IPS DF 6.9 (cell line): ENCODE data around the gene STRA8.

Source experiments
- DNase-seq: peaks from one replicate; pipeline ENCODE4 v3.0.0-alpha.2; 2013; ENCODE audit warnings: low read depth, low spot score
- H3K27ac ChIP-seq: one replicate; pipeline ENCODE4 v1.5.1; 2013; ENCODE audit warnings: low read length, control low read depth
- H3K27me3 ChIP-seq: 2 replicates; pipeline ENCODE4 v1.6.1; 2013; ENCODE audit warnings: mild to moderate bottlenecking, low read length; ENCODE audit not compliant: control insufficient read depth, insufficient read depth
- H3K36me3 ChIP-seq: 2 replicates; pipeline ENCODE4 v1.6.1; 2013; ENCODE audit warnings: low read length; ENCODE audit not compliant: control insufficient read depth, insufficient read depth
- H3K4me1 ChIP-seq: 2 replicates; pipeline ENCODE4 v1.6.1; 2013; ENCODE audit warnings: low read length; ENCODE audit not compliant: control insufficient read depth, insufficient read depth
- H3K4me3 ChIP-seq: 2 replicates; pipeline ENCODE4 v1.5.1; 2013; ENCODE audit warnings: mild to moderate bottlenecking, low read length
- H3K9me3 ChIP-seq: 2 replicates; pipeline ENCODE4 v1.6.1; 2013; ENCODE audit warnings: low read length, inconsistent platforms; ENCODE audit not compliant: control insufficient read depth, insufficient read depth
- WGBS: extraction: QIAGEN DNeasy Blood & Tissue Kit; methylation state at CpG from one replicate; pipeline ENCODE4 v1.1.7; 2013; ENCODE audit warnings: mixed read lengths, missing lambda C conversion rate; ENCODE audit not compliant: insufficient read length, insufficient coverage; 5-methylcytosine and 5-hydroxymethylcytosine counted together

The STRA8 gene

GRCh38 chr7:135282561-135283254 is 49.1 kb downstream of the STRA8 start:
- no peak overlapping the region for H3K27ac ChIP-seq
- WGBS = no CpG with 5 or more reads among the region's 10 CpGs
- H3K4me1 ChIP-seq = no peaks in the 10 kb centered on the region
- no peaks in the 10 kb centered on the region for H3K9me3 ChIP-seq
- no peaks in the 10 kb centered on the region for H3K36me3 ChIP-seq
- no peak overlapping the region for H3K4me3 ChIP-seq
- DNase-seq = no peak
- no peaks in the 10 kb centered on the region for H3K27me3 ChIP-seq

GRCh38 chr7:135283959-135284638 is 50.5 kb downstream of the STRA8 start:
- no peak overlapping the region for H3K4me3 ChIP-seq
- no peak overlapping the region for H3K27ac ChIP-seq
- DNase-seq = no peak
- no peaks in the 10 kb centered on the region for H3K36me3 ChIP-seq
- no peaks in the 10 kb centered on the region for H3K27me3 ChIP-seq
- H3K9me3 ChIP-seq = no peaks in the 10 kb centered on the region
- no CpG with 5 or more reads among the region's 4 CpGs for WGBS
- H3K4me1 ChIP-seq = no peaks in the 10 kb centered on the region

- Histone ChIP-seq H3K4me1 (no peaks in the 10 kb centered on the region), H3K9me3 (no peaks in the 10 kb centered on the region), H3K27ac (no peak overlapping the region), H3K27me3 (no peaks in the 10 kb centered on the region), H3K4me3 (no peak overlapping the region), H3K36me3 (no peaks in the 10 kb centered on the region)
- WGBS = no CpG with 5 or more reads among the region's 5 CpGs
- no peak for DNase-seq
Measured at GRCh38 chr7:135285547-135286233, 52.1 kb downstream of the STRA8 start.

GRCh38 chr7:135286876-135287275 is 53.2 kb downstream of the STRA8 start:
- no peaks in the 10 kb centered on the region for H3K9me3 ChIP-seq
- no peaks in the 10 kb centered on the region for H3K36me3 ChIP-seq
- no peak overlapping the region for H3K27ac ChIP-seq
- no peak for DNase-seq
- H3K4me1 ChIP-seq = no peaks in the 10 kb centered on the region
- WGBS = no CpG with 5 or more reads among the region's 4 CpGs
- no peaks in the 10 kb centered on the region for H3K27me3 ChIP-seq
- H3K4me3 ChIP-seq = no peak overlapping the region

- Histone ChIP-seq H3K4me1 (no peaks in the 10 kb centered on the region), H3K36me3 (no peaks in the 10 kb centered on the region), H3K27ac (no peak overlapping the region), H3K27me3 (no peaks in the 10 kb centered on the region), H3K4me3 (no peak overlapping the region), H3K9me3 (no peaks in the 10 kb centered on the region)
- WGBS = no CpG with 5 or more reads among the region's 7 CpGs
- DNase-seq = no peak
Measured at GRCh38 chr7:135290594-135290993, 57.0 kb downstream of the STRA8 start.

GRCh38 chr7:135291809-135292253 is 58.2 kb downstream of the STRA8 start:
- Histone ChIP-seq H3K27ac (no peak overlapping the region), H3K27me3 (no peaks in the 10 kb centered on the region), H3K36me3 (no peaks in the 10 kb centered on the region), H3K4me1 (no peaks in the 10 kb centered on the region), H3K4me3 (no peak overlapping the region), H3K9me3 (no peaks in the 10 kb centered on the region)
- no CpG with 5 or more reads among the region's 8 CpGs for WGBS
- DNase-seq = no peak

GRCh38 chr7:135299235-135299634 is 65.6 kb downstream of the STRA8 start:
- no peaks in the 10 kb centered on the region for H3K9me3 ChIP-seq
- no CpG with 5 or more reads among the region's 6 CpGs for WGBS
- no peaks in the 10 kb centered on the region for H3K4me1 ChIP-seq
- DNase-seq = no peak
- H3K27ac ChIP-seq = no peak overlapping the region
- H3K27me3 ChIP-seq = no peaks in the 10 kb centered on the region
- H3K4me3 ChIP-seq = no peak overlapping the region
- no peaks in the 10 kb centered on the region for H3K36me3 ChIP-seq

GRCh38 chr7:135300913-135301765 is 67.5 kb downstream of the STRA8 start:
- H3K4me3 ChIP-seq = no peak overlapping the region
- no peak for DNase-seq

More at GRCh38 chr7:135300913-135301765, 67.5 kb downstream of the STRA8 start:
- WGBS = no CpG with 5 or more reads among the region's 3 CpGs
- H3K27ac ChIP-seq = no peak overlapping the region
- no peaks in the 10 kb centered on the region for H3K9me3 ChIP-seq
- no peaks in the 10 kb centered on the region for H3K36me3 ChIP-seq
- no peaks in the 10 kb centered on the region for H3K27me3 ChIP-seq
- no peaks in the 10 kb centered on the region for H3K4me1 ChIP-seq
